HG03439 (cell line): Measurements from ENCODE around the gene NADK.
"Not testable (repeated sequence)": the region's sequence is repeated elsewhere in the genome, so short reads cannot be mapped to it uniquely, and the experiment has no call there.

ENCODE experiments used
- ATAC-seq: cut with Tn5 transposase; IDR thresholded peaks from one replicate; pipeline ENCODE4 v1.9.1; 2021; ENCODE audit warnings: mild to moderate bottlenecking, moderate library complexity; ENCODE audit not compliant: unreplicated experiment

Gene NADK

GRCh38 chr1:1707897-1708296, 70.4 kb downstream of the NADK start:
- not testable (repeated sequence) for ATAC-seq

GRCh38 chr1:1707241-1707640, 71.0 kb downstream of the NADK start:
- not testable (repeated sequence) for ATAC-seq

- not testable (repeated sequence) for ATAC-seq
These were observed 72.6 kb downstream of the NADK start for GRCh38 chr1:1705623-1706022.

DNA sequence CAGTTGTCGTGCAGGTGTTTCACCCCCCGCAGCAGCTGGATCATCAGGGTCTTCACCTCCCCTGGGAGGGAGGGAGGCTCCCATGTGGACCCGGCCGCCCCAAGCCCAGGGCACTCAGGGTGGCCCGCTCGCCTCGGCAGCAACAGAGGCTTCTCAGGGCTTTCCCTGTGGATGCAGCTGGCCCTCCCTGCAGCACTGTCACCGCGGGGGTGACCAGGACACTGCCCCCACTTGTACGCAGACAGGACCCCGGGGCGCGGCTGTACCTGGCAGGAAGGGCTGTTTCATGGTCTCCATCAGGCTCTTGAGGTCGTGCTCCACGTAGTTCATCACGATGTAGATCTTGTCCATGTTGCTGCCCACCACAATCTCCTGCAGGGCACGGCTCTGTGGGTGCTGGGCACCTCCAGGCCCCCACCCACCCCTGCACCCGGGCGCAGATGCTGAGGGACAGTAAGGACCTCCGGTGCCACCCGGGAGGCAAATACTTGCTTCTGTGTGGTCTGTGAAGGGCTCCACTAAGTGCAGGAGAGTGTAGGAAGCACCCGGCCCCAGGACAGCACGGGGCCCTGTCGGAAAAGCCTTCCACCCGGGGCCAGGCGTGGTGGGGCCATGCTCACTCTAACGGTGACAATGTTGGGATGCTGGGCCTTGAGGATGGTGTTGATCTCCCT, 73.8 kb downstream of the NADK start:
- not testable (repeated sequence) for ATAC-seq

DNA sequence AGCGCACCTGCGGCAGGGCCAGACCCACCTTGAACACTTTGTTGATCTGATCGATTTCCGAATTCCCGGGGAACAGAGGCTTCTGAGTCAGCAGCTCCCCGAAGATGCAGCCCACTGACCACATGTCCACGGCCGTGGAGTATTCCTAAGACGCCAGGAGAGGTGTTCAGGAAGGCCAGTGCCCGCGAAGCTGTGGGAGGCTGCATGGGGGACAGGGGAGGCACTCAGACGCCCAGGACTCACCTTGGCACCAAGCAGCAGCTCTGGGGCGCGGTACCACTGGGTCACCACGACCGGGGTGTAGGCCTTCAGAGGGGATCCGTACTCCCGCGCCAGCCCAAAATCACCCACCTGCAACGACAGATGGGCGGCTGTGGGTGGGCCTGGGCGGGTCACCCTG, 74.5 kb downstream of the NADK start:
- no peak for ATAC-seq

- not testable (repeated sequence) for ATAC-seq
These were observed 75.8 kb downstream of the NADK start for GRCh38 chr1:1702506-1702905.
